PFSK-1 (cell line): Measurements from ENCODE around the gene LSAMP.

ENCODE experiments used
- FOXP2 ChIP-seq: optimal IDR thresholded peaks from 2 replicates; pipeline ENCODE3; 2011; ENCODE audit warnings: borderline replicate concordance, control low read depth, inconsistent platforms; ENCODE audit not compliant: insufficient read depth; ENCODE audit errors: extremely low read length, extremely low read depth
- POLR2AphosphoS5 ChIP-seq: IDR thresholded peaks from 2 replicates; pipeline ENCODE4 v1.6.1; 2012; ENCODE audit warnings: low read depth, mild to moderate bottlenecking, control low read depth, low read length, moderate library complexity
- TAF1 ChIP-seq: IDR thresholded peaks from 2 replicates; pipeline ENCODE4 v1.6.1; 2012; ENCODE audit warnings: low read length, control low read depth, borderline replicate concordance; ENCODE audit not compliant: insufficient read depth
- TF ChIP-seq, protein P1 (sequence below), 2 experiments: IDR thresholded peaks; 2 replicates each; pipeline versions ENCODE4 v1.6.1 to v1.8.0; 2011 to 2012; ENCODE audit warnings: low read depth in 2 of 2, low read length in 2 of 2, control low read depth in 1 of 2, inconsistent platforms in 1 of 2, mild to moderate bottlenecking in 1 of 2, moderate library complexity in 1 of 2; ENCODE audit not compliant: insufficient read depth in 1 of 2

DNA sequence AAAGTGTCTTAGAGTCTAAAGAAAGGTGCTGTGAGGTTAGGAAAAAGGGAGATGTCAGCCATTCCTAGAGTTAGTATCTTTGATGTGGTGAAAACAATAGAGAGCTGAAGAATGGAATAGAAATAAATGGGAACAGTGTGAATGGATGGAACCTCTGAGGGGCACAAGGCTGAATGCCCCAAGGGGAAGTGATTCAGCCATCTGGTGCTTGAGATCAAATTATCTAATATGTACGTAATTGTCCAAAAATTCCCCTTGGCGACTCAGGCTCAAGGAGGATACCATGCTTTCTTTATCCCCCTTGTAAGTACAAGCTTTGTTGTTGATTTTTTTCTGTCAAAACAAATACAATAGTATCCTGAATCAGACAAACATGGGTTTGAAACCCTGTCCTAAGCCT is 361.6 kb downstream of the LSAMP start:
- TF ChIP-seq, protein P1, sequence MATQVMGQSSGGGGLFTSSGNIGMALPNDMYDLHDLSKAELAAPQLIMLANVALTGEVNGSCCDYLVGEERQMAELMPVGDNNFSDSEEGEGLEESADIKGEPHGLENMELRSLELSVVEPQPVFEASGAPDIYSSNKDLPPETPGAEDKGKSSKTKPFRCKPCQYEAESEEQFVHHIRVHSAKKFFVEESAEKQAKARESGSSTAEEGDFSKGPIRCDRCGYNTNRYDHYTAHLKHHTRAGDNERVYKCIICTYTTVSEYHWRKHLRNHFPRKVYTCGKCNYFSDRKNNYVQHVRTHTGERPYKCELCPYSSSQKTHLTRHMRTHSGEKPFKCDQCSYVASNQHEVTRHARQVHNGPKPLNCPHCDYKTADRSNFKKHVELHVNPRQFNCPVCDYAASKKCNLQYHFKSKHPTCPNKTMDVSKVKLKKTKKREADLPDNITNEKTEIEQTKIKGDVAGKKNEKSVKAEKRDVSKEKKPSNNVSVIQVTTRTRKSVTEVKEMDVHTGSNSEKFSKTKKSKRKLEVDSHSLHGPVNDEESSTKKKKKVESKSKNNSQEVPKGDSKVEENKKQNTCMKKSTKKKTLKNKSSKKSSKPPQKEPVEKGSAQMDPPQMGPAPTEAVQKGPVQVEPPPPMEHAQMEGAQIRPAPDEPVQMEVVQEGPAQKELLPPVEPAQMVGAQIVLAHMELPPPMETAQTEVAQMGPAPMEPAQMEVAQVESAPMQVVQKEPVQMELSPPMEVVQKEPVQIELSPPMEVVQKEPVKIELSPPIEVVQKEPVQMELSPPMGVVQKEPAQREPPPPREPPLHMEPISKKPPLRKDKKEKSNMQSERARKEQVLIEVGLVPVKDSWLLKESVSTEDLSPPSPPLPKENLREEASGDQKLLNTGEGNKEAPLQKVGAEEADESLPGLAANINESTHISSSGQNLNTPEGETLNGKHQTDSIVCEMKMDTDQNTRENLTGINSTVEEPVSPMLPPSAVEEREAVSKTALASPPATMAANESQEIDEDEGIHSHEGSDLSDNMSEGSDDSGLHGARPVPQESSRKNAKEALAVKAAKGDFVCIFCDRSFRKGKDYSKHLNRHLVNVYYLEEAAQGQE (IDR thresholded peaks at IDR 0.05; ENCODE audit: insufficient read depth in 1 of 2, low read depth in 2 of 2, low read length in 2 of 2) = no peak
- TF ChIP-seq FOXP2 = no peak
- TF ChIP-seq POLR2AphosphoS5 = no peak
- TF ChIP-seq TAF1 = no peak
